NK-92 treated with Interleukin-12 subunit alpha and Interleukin-12 subunit beta, amount 100 ng/mL, for 24 hours (cell line): ENCODE measurements around the gene PYGL.
"Not testable (repeated sequence)": the region's sequence is repeated elsewhere in the genome, so short reads cannot be mapped to it uniquely, and the experiment has no call there.

Experiments
- DNase-seq: peaks from one replicate; lab custom pipeline; 2025; lab: John Stamatoyannopoulos, UW

PYGL gene

GRCh38 chr14:50954811-50955372 is 10.6 kb upstream of the PYGL start:
- no peak for DNase-seq

GRCh38 chr14:50953502-50953901 is 9.2 kb upstream of the PYGL start:
- DNase-seq = no peak

GRCh38 chr14:50951032-50951431 is 6.7 kb upstream of the PYGL start:
- no peak for DNase-seq

GRCh38 chr14:50948205-50948604 is 3.9 kb upstream of the PYGL start:
- no peak for DNase-seq

- DNase-seq = no peak
These were observed 3.2 kb upstream of the PYGL start for GRCh38 chr14:50947446-50947845.

- no peak for DNase-seq
These were observed 2.1 kb upstream of the PYGL start for GRCh38 chr14:50946234-50946935.

- no peak for DNase-seq
These were observed 547 bp upstream of the PYGL start for GRCh38 chr14:50944647-50945413.

- DNase-seq = no peak
These were observed 881 bp downstream of the PYGL start for GRCh38 chr14:50943261-50943942.

GRCh38 chr14:50941638-50942037 is 2.6 kb downstream of the PYGL start:
- DNase-seq = not testable (repeated sequence)

- DNase-seq = no peak
These were observed 3.1 kb downstream of the PYGL start for GRCh38 chr14:50941151-50941550.

GRCh38 chr14:50937800-50938199 is 6.5 kb downstream of the PYGL start:
- DNase-seq = no peak

GRCh38 chr14:50937325-50937724 is 7.0 kb downstream of the PYGL start:
- no peak for DNase-seq

- DNase-seq = no peak
These were observed 7.4 kb downstream of the PYGL start for GRCh38 chr14:50936882-50937281.

GRCh38 chr14:50936016-50936340 is 8.3 kb downstream of the PYGL start:
- no peak for DNase-seq

- no peak for DNase-seq
These were observed 8.9 kb downstream of the PYGL start for GRCh38 chr14:50935126-50936015.

GRCh38 chr14:50932592-50933495 is 11.4 kb downstream of the PYGL start:
- DNase-seq = no peak

GRCh38 chr14:50932156-50932555 is 12.1 kb downstream of the PYGL start:
- no peak for DNase-seq

- DNase-seq = no peak
These were observed 12.7 kb downstream of the PYGL start for GRCh38 chr14:50931559-50931958.

- no peak for DNase-seq
These were observed 14.8 kb downstream of the PYGL start for GRCh38 chr14:50929506-50929905.

GRCh38 chr14:50928002-50928635 is 16.2 kb downstream of the PYGL start:
- no peak for DNase-seq
